MM.1S (cell line): ENCODE measurements around the gene SRPK2.
A peak's percentile ranks its signal among the peaks of the same experiment; 100 is the strongest.
"Not testable (repeated sequence)": the region's sequence is repeated elsewhere in the genome, so short reads cannot be mapped to it uniquely, and the experiment has no call there.

Experiments used
- DNase-seq: peaks from one replicate; pipeline ENCODE4 v3.0.0-alpha.2; 2015
- H2AFZ ChIP-seq: fragments of 300-600 bp; sonication (generic); 2 replicates; pipeline ENCODE4 v1.6.0; 2016; ENCODE audit warnings: antibody characterized with exemption, low read length
- H3F3A ChIP-seq: fragments of 300-600 bp; sonication (generic); 2 replicates; pipeline ENCODE4 v1.6.1; 2016; ENCODE audit warnings: mild to moderate bottlenecking, antibody characterized with exemption, low read length, moderate library complexity, mixed read lengths; ENCODE audit not compliant: insufficient read depth
- H3K27ac ChIP-seq: fragments of 300-600 bp; sonication (generic); 2 replicates; pipeline ENCODE4 v1.5.1; 2016; ENCODE audit warnings: mild to moderate bottlenecking, low read length
- H3K27me3 ChIP-seq: fragments of 300-600 bp; sonication (generic); replicated peaks from 2 replicates; pipeline ENCODE4 v1.6.0; 2016; ENCODE audit warnings: low read length; ENCODE audit not compliant: insufficient read depth
- H3K36me3 ChIP-seq: fragments of 300-600 bp; sonication (generic); replicated peaks from 2 replicates; pipeline ENCODE4 v1.6.1; 2016; ENCODE audit warnings: mild to moderate bottlenecking, low read length, mixed read lengths; ENCODE audit not compliant: insufficient read depth
- H3K4me1 ChIP-seq: fragments of 300-600 bp; sonication (generic); 2 replicates; pipeline ENCODE4 v1.6.1; 2016; ENCODE audit warnings: low read length, mixed read lengths
- H3K4me2 ChIP-seq: fragments of 300-600 bp; sonication (generic); 2 replicates; pipeline ENCODE4 v1.6.0; 2016; ENCODE audit warnings: low read depth, low read length
- H3K4me3 ChIP-seq: fragments of 300-600 bp; sonication (generic); 2 replicates; pipeline ENCODE4 v1.5.1; 2016; ENCODE audit warnings: low read length, mixed read lengths
- H3K79me2 ChIP-seq: fragments of 300-600 bp; sonication (generic); 2 replicates; pipeline ENCODE4 v1.6.1; 2016; ENCODE audit warnings: mixed run types, low read length, mixed read lengths
- H3K9ac ChIP-seq: fragments of 300-600 bp; sonication (generic); 2 replicates; pipeline ENCODE4 v1.6.1; 2016; ENCODE audit warnings: low read length, mixed read lengths
- H3K9me2 ChIP-seq: fragments of 300-600 bp; sonication (generic); replicated peaks from 2 replicates; pipeline ENCODE4 v1.6.1; 2016; ENCODE audit warnings: mild to moderate bottlenecking, low read length, mixed read lengths; ENCODE audit not compliant: insufficient read depth
- H3K9me3 ChIP-seq: fragments of 300-600 bp; sonication (generic); replicated peaks from 2 replicates; pipeline ENCODE4 v1.6.1; 2016; ENCODE audit warnings: mild to moderate bottlenecking, low read length, mixed read lengths; ENCODE audit not compliant: insufficient read depth
- H4K20me1 ChIP-seq: fragments of 300-600 bp; sonication (generic); 2 replicates; pipeline ENCODE4 v1.6.1; 2016; ENCODE audit warnings: mild to moderate bottlenecking, low read length, moderate library complexity, mixed read lengths; ENCODE audit not compliant: insufficient read depth
- CTCF ChIP-seq: fragments of 300-600 bp; sonication (generic); IDR thresholded peaks from 2 replicates; pipeline ENCODE4 v1.5.1; 2016; ENCODE audit warnings: antibody characterized with exemption, low read length, mixed read lengths
- EZH2 ChIP-seq: fragments of 300-600 bp; sonication (generic); optimal IDR thresholded peaks from 2 replicates; pipeline ENCODE3; 2017; ENCODE audit warnings: low read depth, mild to moderate bottlenecking, antibody characterized with exemption, low read length, mixed read lengths
- EZH2phosphoT487 ChIP-seq: fragments of 300-600 bp; sonication (generic); IDR thresholded peaks from 2 replicates; pipeline ENCODE4 v1.6.1; 2018; ENCODE audit warnings: antibody characterized with exemption, low read length

The SRPK2 gene

DNA sequence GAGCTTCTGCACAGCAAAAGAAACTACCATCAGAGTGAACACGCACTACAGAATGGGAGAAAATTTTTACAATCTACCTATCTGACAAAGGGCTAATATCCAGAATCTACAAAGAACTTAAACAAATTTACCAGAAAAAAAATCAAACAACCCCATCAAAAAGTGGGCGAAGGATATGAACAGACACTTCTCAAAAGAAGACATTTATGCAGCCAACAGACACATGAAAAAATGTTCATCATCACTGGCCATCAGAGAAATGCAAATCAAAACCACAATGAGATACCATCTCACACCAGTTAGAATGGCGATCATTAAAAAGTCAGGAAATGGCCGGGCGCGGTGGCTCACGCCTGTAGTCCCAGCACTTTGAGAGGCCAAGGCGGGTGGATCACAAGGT is 26.7 kb downstream of the SRPK2 start:
- not testable (repeated sequence) for H3K27me3 ChIP-seq, H3K9me2 ChIP-seq, H3K4me2 ChIP-seq, H4K20me1 ChIP-seq, H3K4me1 ChIP-seq, DNase-seq, H3K9me3 ChIP-seq, H3F3A ChIP-seq, H2AFZ ChIP-seq, H3K4me3 ChIP-seq, H3K27ac ChIP-seq, H3K36me3 ChIP-seq, H3K9ac ChIP-seq
- peaks cover 58% of the 10 kb centered on the region for H3K79me2 ChIP-seq

DNA sequence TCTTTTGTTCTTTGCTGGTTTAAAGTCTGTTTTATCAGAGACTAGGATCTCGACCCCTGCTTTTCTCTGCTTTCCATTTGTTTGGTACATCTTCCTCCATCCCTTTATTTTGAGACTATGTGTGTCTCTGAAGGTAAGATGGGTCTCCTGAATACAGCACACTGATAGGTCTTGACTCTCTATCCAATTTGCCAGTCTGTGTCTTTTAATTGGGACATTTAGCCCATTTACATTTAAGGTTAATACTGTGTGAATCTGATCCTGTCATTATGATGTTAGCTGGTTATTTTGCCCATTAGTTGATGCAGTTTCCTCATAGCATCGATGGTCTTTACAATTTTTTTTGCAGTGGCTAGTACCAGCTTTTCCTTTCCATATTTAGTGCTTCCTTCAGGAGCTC is 28.6 kb downstream of the SRPK2 start:
- H3K4me3 ChIP-seq: not testable (repeated sequence)
- H3K79me2 ChIP-seq: peaks cover 58% of the 10 kb centered on the region

DNA sequence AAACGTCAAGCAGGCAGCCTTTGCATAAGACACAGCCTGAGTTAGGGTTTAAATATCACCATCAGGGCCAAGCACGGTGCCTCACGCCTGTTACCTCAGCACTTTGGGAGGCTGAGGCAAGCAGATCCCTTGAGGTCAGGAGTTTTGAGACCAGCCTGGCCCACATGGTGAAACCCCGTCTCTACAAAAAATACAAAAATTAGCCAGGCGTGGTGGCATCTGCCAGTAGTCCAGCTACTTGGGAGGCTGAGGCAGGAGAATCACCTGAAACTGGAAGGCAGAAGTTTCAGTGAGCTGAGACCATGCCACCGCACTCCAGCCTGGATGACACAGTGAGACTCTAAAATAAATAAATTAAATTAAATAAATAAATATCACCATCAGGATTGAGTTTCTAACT is 33.0 kb downstream of the SRPK2 start:
- peak; percentile 61 for DNase-seq
- H3K4me2 ChIP-seq: peak overlapping the region; percentile 27; the same call in 1 of the 2 replicates

More for the DNA sequence above, 28.6 kb downstream of the SRPK2 start:
- not testable (repeated sequence) for H3K9me2 ChIP-seq, H3K9ac ChIP-seq, H3K4me2 ChIP-seq, H3K27me3 ChIP-seq, H3K27ac ChIP-seq, DNase-seq, H3K9me3 ChIP-seq, H2AFZ ChIP-seq, H4K20me1 ChIP-seq, H3K36me3 ChIP-seq
- Histone ChIP-seq H3F3A (peaks cover 17% of the 10 kb centered on the region), H3K4me1 (peaks cover 15% of the 10 kb centered on the region)

GRCh38 chr7:105354383-105354782 is 34.3 kb downstream of the SRPK2 start:
- peaks cover 50% of the 10 kb centered on the region for H3K4me1 ChIP-seq
- H3K27me3 ChIP-seq: no peaks in the 10 kb centered on the region
- H3K36me3 ChIP-seq: no peaks in the 10 kb centered on the region
- TF ChIP-seq EZH2 (no peak), CTCF (no peak), EZH2phosphoT487 (no peak)
- H3K4me3 ChIP-seq: no peak overlapping the region
- no peak overlapping the region for H3K27ac ChIP-seq
- no peak overlapping the region for H3K9ac ChIP-seq
- H3K9me2 ChIP-seq: no peaks in the 10 kb centered on the region
- no peak for DNase-seq
- H4K20me1 ChIP-seq: no peaks in the 10 kb centered on the region
- peaks cover 84% of the 10 kb centered on the region for H3K79me2 ChIP-seq
- H3F3A ChIP-seq: peaks cover 44% of the 10 kb centered on the region
- no peak overlapping the region for H3K4me2 ChIP-seq
- H3K9me3 ChIP-seq: no peaks in the 10 kb centered on the region
- no peak overlapping the region for H2AFZ ChIP-seq

More for the DNA sequence above, 33.0 kb downstream of the SRPK2 start:
- no peak overlapping the region for H2AFZ ChIP-seq
- peak overlapping the region; percentile 58; the same call in 1 of the 2 replicates for H3K27ac ChIP-seq
- H3K27me3 ChIP-seq: no peaks in the 10 kb centered on the region
- no peaks in the 10 kb centered on the region for H3K36me3 ChIP-seq
- TF ChIP-seq CTCF: no peak
- no peak for TF ChIP-seq EZH2
- TF ChIP-seq EZH2phosphoT487: no peak
- H3K4me1 ChIP-seq: peaks cover 50% of the 10 kb centered on the region
- H3K9ac ChIP-seq: no peak overlapping the region; the same call in 1 of the 2 replicates
- H4K20me1 ChIP-seq: no peaks in the 10 kb centered on the region
- H3K79me2 ChIP-seq: peaks cover 73% of the 10 kb centered on the region
- no peak overlapping the region for H3K4me3 ChIP-seq
- no peaks in the 10 kb centered on the region for H3K9me2 ChIP-seq
- H3K9me3 ChIP-seq: no peaks in the 10 kb centered on the region
- H3F3A ChIP-seq: peaks cover 44% of the 10 kb centered on the region
